ES-I3 (cell line): Measurements from ENCODE around the gene ANO3.
"Not testable (repeated sequence)": the region's sequence is repeated elsewhere in the genome, so short reads cannot be mapped to it uniquely, and the experiment has no call there.

Source experiments
- H3K36me3 ChIP-seq: 2 replicates; pipeline ENCODE4 v1.6.1; 2013; ENCODE audit warnings: mild to moderate bottlenecking, low read length, control low read depth, moderate library complexity; ENCODE audit not compliant: insufficient read depth
- H3K4me1 ChIP-seq: 2 replicates; pipeline ENCODE4 v1.6.1; 2013; ENCODE audit warnings: mild to moderate bottlenecking, control low read depth, low read length; ENCODE audit not compliant: insufficient read depth
- H3K9ac ChIP-seq: 2 replicates; pipeline ENCODE4 v1.6.1; 2013; ENCODE audit warnings: low read depth, mild to moderate bottlenecking, low read length, moderate library complexity
- H3K9me3 ChIP-seq: 2 replicates; pipeline ENCODE4 v1.6.1; 2013; ENCODE audit warnings: mild to moderate bottlenecking, low read length, moderate library complexity; ENCODE audit not compliant: control insufficient read depth, insufficient read depth

ANO3 gene

DNA sequence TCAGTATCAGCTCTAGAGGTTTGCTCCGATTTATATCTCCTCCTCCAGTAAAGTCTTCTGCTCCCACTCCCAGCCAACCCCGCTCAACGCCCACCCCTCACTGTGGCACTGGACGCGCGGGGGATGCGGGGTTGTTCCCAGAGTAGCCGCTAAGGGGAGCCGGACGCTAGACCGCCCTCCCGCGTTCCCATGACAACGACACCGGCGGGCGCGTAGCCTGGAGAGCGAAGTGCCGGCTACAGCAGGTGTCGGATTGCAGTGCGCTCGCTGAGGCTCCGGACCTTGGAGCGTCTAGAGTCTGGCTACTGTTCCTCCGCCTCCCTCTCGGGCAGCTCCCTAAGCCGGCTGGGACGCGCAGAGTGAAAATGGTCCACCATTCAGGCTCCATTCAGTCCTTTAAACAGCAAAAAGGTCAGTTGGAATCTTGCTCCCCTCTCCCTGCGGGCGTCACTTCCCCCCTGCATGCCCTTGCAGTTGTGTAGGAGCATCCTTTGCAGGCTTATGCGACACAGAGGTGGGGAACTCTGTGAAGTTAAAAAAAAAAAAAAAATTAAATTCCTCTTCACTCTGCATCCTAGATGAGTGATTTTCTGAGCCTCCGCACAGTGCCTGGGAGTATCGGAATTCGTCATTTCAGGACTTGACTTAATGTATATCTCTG is at the start of gene ANO3:
Gene ANO3, plus strand, starts transcription at position 220 of the 661 bp plus-strand sequence. Its CDS starts 146 bp downstream, at position 366.
- H3K9ac ChIP-seq, result peak within 1 kb of the TSS; percentile 57; the same call in 1 of the 2 replicates
- peaks cover 12% of the 10 kb centered on the region; the same call in 1 of the 2 replicates for H3K4me1 ChIP-seq
- H3K36me3 ChIP-seq, result no peaks in the 10 kb centered on the region
- H3K9me3 ChIP-seq, result no peaks in the 10 kb centered on the region

DNA sequence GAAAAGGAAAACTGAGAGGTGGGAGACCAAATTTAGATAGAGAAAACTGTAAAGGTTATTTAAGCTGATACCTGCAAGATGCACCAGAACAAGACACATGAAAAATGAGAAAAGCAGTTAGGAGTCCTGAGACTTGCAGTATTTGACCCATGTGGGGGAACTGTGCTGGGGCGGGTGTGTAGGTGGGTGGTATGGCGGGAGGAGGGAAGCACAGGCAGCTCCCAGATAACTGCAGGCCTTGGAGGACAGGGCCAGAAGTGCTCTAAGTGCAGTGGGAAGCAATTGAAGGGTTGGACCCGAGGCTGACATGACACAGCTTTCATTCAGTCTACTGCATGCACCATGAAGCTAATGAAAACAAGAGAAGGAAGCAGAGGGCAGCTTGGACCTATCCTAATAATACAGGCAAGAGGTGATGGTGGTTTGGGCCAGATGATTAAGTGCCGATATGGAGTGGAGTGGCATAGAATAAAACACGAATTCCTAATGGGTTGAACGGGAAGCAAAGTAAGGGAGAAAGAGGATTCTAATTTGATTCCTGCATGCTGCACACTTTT is 48.0 kb upstream of the ANO3 start:
- H3K9me3 ChIP-seq, result no peaks in the 10 kb centered on the region
- H3K4me1 ChIP-seq, result peaks cover 12% of the 10 kb centered on the region
- H3K36me3 ChIP-seq, result no peaks in the 10 kb centered on the region
- peak overlapping the region; percentile 73; the same call in 1 of the 2 replicates for H3K9ac ChIP-seq

- H3K9me3 ChIP-seq, result no peaks in the 10 kb centered on the region
- H3K36me3 ChIP-seq, result no peaks in the 10 kb centered on the region
- no peak overlapping the region for H3K9ac ChIP-seq
- peaks cover 12% of the 10 kb centered on the region for H3K4me1 ChIP-seq
Observed at GRCh38 chr11:26285608-26286007, 46.3 kb upstream of the ANO3 start.

GRCh38 chr11:26286472-26287066 is 45.4 kb upstream of the ANO3 start:
- Histone ChIP-seq H3K36me3 (no peaks in the 10 kb centered on the region), H3K4me1 (peaks cover 12% of the 10 kb centered on the region), H3K9me3 (no peaks in the 10 kb centered on the region)

GRCh38 chr11:26287067-26287518 is 44.8 kb upstream of the ANO3 start:
- no peaks in the 10 kb centered on the region for H3K9me3 ChIP-seq
- no peaks in the 10 kb centered on the region for H3K36me3 ChIP-seq
- H3K4me1 ChIP-seq, result peaks cover 12% of the 10 kb centered on the region
- H3K9ac ChIP-seq, result no peak overlapping the region

More at GRCh38 chr11:26286472-26287066, 45.4 kb upstream of the ANO3 start:
- no peak overlapping the region for H3K9ac ChIP-seq

DNA sequence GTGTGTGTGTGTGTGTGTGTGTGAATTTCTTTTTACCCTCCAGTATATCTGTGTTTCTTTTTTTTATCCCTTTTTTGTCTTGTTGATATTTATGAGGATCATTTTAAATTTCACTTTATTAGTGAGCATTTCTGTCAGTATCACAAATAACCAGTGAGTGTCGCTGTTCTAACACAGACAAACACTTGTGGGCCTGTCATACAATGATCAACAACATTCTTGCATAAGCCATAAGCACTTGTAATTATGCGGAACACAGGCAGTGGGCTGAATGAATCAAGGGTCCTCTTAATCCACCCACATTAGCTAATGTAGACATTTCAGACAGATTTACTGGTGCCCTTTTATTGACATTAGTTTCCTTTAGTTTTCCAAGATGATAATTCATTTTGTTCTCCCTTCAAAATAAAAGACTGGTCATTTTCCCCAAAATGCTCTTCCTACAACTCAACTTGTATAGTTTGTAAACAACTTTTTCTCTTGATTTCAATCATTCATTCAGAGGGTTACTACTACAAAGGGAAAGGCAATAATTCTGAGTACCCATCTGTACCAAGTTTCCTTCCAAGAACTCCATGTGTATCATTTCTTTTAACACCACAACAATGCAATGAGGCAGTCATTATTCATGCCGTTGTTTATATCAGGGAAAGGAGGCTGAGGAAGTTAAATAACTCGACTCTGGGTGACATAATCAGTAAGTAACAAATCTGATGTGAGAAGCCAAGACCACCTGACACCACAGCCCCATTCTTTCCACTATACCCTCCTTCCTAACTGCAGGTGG is 34.5 kb upstream of the ANO3 start:
- Histone ChIP-seq H3K9ac (no peak overlapping the region), H3K36me3 (no peaks in the 10 kb centered on the region), H3K4me1 (no peaks in the 10 kb centered on the region), H3K9me3 (no peaks in the 10 kb centered on the region)

GRCh38 chr11:26316372-26316771 is 15.6 kb upstream of the ANO3 start:
- H3K9me3 ChIP-seq, H3K9ac ChIP-seq, H3K4me1 ChIP-seq, H3K36me3 ChIP-seq: not testable (repeated sequence)

- Histone ChIP-seq H3K4me1 (peaks cover 6% of the 10 kb centered on the region; the same call in 1 of the 2 replicates), H3K36me3 (no peaks in the 10 kb centered on the region), H3K9ac (no peak overlapping the region), H3K9me3 (no peaks in the 10 kb centered on the region)
Observed at GRCh38 chr11:26319906-26320305, 12.0 kb upstream of the ANO3 start.

DNA sequence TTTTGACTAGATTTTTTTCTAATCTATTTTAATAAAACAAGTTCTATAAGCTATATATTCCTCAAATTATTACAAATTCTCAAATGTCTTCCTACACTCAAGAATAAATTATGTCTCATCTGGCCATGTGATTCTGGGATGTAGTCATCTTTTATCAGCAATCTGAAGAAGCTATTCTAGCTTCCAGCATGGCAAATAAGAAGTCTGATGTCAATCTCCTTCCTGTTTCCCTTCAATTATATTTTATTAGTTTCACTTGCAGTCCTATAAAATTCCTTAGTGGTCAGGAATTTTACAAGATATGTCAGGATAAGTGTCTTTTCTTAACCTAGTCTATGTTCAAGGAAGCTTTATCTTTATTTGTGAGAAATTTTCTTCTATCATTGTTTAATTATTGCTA is 10.4 kb upstream of the ANO3 start:
- H3K36me3 ChIP-seq, result no peaks in the 10 kb centered on the region
- H3K9ac ChIP-seq, result no peak overlapping the region
- peaks cover 6% of the 10 kb centered on the region; the same call in 1 of the 2 replicates for H3K4me1 ChIP-seq
- H3K9me3 ChIP-seq, result no peaks in the 10 kb centered on the region

DNA sequence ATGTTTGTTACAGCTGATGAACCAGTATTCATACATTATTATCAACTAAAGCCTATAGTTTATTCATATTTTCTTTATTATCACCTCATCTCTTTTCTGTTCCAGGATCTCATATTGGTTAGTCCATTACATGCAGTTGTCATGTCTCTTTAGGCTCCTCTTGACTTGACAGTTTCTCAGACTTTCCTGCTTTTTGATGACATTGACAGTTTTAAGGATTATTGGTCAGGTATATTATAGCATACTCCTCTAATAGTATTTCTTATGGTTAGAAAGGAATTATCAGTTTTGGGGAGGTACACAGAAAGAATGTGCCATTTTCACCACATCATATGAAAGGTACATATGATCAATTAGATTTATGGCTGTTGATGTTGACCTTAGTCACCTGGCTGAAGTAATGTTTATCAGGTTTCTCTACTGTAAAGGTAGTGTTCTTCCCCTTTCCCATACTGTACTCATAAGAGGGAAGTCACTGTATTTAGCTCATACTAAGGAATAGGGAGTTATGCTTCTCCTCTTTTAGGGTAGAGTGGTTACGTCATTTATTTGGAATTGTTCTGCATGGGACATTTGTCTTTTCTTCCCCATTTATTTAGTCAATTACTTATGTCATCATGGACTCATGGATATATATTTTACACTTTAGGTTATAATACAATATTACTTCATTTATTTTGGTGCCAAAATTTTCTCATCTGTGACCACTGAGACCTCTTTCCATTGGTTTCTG is 9.4 kb upstream of the ANO3 start:
- no peaks in the 10 kb centered on the region for H3K36me3 ChIP-seq
- H3K9me3 ChIP-seq, result no peaks in the 10 kb centered on the region
- H3K9ac ChIP-seq, result no peak overlapping the region
- H3K4me1 ChIP-seq, result peaks cover 6% of the 10 kb centered on the region; the same call in 1 of the 2 replicates

- H3K9me3 ChIP-seq, result no peaks in the 10 kb centered on the region
- peaks cover 6% of the 10 kb centered on the region; the same call in 1 of the 2 replicates for H3K4me1 ChIP-seq
- no peaks in the 10 kb centered on the region for H3K36me3 ChIP-seq
- no peak overlapping the region for H3K9ac ChIP-seq
Observed at GRCh38 chr11:26323837-26324236, 8.1 kb upstream of the ANO3 start.

DNA sequence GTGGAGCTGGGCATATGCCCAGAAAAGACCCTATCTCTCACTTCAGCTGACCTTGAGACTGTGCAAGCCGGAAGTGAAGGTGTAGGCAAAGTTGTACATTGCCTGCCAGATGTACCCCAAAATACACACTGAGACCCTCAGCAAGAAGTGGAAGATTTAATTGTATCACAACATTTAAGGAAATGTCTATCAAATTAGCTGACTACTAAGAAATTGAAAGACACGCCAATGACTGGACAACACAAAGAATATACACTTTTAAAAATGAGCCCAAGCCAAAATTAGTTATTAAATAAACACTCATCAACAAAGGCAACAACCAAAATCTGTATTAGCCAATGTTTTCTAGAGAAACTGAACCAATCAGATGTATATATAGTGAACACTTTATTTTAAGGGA is 7.7 kb upstream of the ANO3 start:
- Histone ChIP-seq H3K4me1 (peaks cover 6% of the 10 kb centered on the region; the same call in 1 of the 2 replicates), H3K36me3 (no peaks in the 10 kb centered on the region), H3K9me3 (no peaks in the 10 kb centered on the region), H3K9ac (no peak overlapping the region)

- H3K9ac ChIP-seq, result no peak overlapping the region
- H3K4me1 ChIP-seq, result 0 out of 2 replicates have a peak, but pooled peaks cover 4% of the 10 kb centered on the region
- no peaks in the 10 kb centered on the region for H3K36me3 ChIP-seq
- H3K9me3 ChIP-seq, result no peaks in the 10 kb centered on the region
Observed at GRCh38 chr11:26326793-26327400, 5.0 kb upstream of the ANO3 start.
